OCI-LY7 (cell line): ENCODE data around the gene NMUR2. TPM values are rescaled to one million over a fixed set of nuclear protein-coding genes. Genes with fewer than 3 reads are reported as not detected.

Source experiments
- BruUV-seq: library from RNA; stranded (reverse); fragments of 400-500 nt; replicated peaks from 2 replicates; lab custom pipeline; 2021; lab: Mats Ljungman, UMichigan
- CTCF ChIA-PET: fragments of 300-600 bp; sonication (Branson Sonifier 250); formaldehyde crosslinking; loops from one replicate; lab custom pipeline; 2022; ENCODE audit warnings: antibody characterized with exemption; ENCODE audit not compliant: unreplicated experiment; lab: Charles Lee
- POLR2A ChIA-PET: fragments of 300-600 bp; sonication (Branson Sonifier 250); formaldehyde crosslinking; loops from one replicate; lab custom pipeline; 2022; ENCODE audit warnings: antibody characterized with exemption; lab: Charles Lee
- DNase-seq: peaks from one replicate; pipeline ENCODE4 v3.0.0-alpha.2; 2015; ENCODE audit warnings: low spot score
- H2AFZ ChIP-seq: fragments of 200-600 bp; sonication (generic), shearing (Covaris generic); 2 replicates; pipeline ENCODE4 v1.6.1; 2014; ENCODE audit warnings: mild to moderate bottlenecking, antibody characterized with exemption, low read length, moderate library complexity
- H3K27ac ChIP-seq: fragments of 200-600 bp; sonication (generic); 2 replicates; pipeline ENCODE4 v1.5.1; 2014; ENCODE audit warnings: mixed run types, low read depth, mild to moderate bottlenecking, moderate library complexity, low read length, inconsistent platforms; ENCODE audit not compliant: poor library complexity, severe bottlenecking
- H3K36me3 ChIP-seq: fragments of 200-600 bp; sonication (generic); 2 replicates; pipeline ENCODE4 v1.6.1; 2014; ENCODE audit warnings: mild to moderate bottlenecking, antibody characterized with exemption, low read length, moderate library complexity, mixed read lengths; ENCODE audit not compliant: insufficient read depth
- H3K4me1 ChIP-seq: fragments of 200-600 bp; sonication (generic); 2 replicates; pipeline ENCODE4 v1.5.1; 2014; ENCODE audit warnings: mild to moderate bottlenecking, low read length; ENCODE audit not compliant: insufficient read depth, poor library complexity, severe bottlenecking
- H3K4me2 ChIP-seq: fragments of 200-600 bp; sonication (generic); 2 replicates; pipeline ENCODE4 v1.6.1; 2014; ENCODE audit warnings: mild to moderate bottlenecking, low read length
- H3K4me3 ChIP-seq: fragments of 200-600 bp; sonication (generic); 2 replicates; pipeline ENCODE4 v1.5.1; 2014; ENCODE audit warnings: mild to moderate bottlenecking, low read depth, low read length; ENCODE audit not compliant: poor library complexity, severe bottlenecking
- H3K79me2 ChIP-seq: fragments of 200-600 bp; sonication (generic); 2 replicates; pipeline ENCODE4 v1.6.1; 2016; ENCODE audit warnings: low read depth, mild to moderate bottlenecking, low read length, moderate library complexity, mixed read lengths; ENCODE audit not compliant: insufficient read depth
- H3K9me2 ChIP-seq: fragments of 200-600 bp; sonication (generic); 2 replicates; pipeline ENCODE4 v1.6.1; 2016; ENCODE audit warnings: mild to moderate bottlenecking, low read length, mixed read lengths; ENCODE audit not compliant: insufficient read depth
- H3K9me3 ChIP-seq: fragments of 200-600 bp; sonication (generic); 2 replicates; pipeline ENCODE4 v1.6.1; 2014; ENCODE audit warnings: mild to moderate bottlenecking, mixed run types, low read length, mixed read lengths
- H4K20me1 ChIP-seq: fragments of 200-600 bp; sonication (generic); 2 replicates; pipeline ENCODE4 v1.6.1; 2014; ENCODE audit warnings: mild to moderate bottlenecking, antibody characterized with exemption, low read length, moderate library complexity, mixed read lengths; ENCODE audit not compliant: insufficient read depth
- CTCF ChIP-seq: fragments of 200-600 bp; sonication (generic); conservative IDR thresholded peaks from 2 replicates; pipeline ENCODE4 v1.5.1; 2014; ENCODE audit warnings: mild to moderate bottlenecking, antibody characterized with exemption, low read length, moderate library complexity, mixed read lengths
- EZH2phosphoT487 ChIP-seq: fragments of 200-600 bp; sonication (generic); IDR thresholded peaks from 2 replicates; pipeline ENCODE4 v1.6.1; 2018; ENCODE audit warnings: low read depth, borderline replicate concordance, mild to moderate bottlenecking, mixed run types, antibody characterized with exemption, low read length, moderate library complexity, mixed read lengths
- intact Hi-C: fragments of 100-400 bp; cut with micrococcal nuclease; formaldehyde crosslinking; loops from one replicate; pipeline ENCODE4 v1.10.0; 2022; ENCODE audit not compliant: unreplicated experiment
- total RNA-seq, 2 experiments: library from RNA; depleted of rRNA in 1 of 2; stranded (reverse); fragments of >200 nt in 1 of 2; shearing (Covaris generic) in 1 of 2; gene quantifications; 2 replicates each; pipeline ENCODE4 v1.2.3, GENCODE V29; 2014 to 2022

Gene NMUR2
- total RNA-seq, 2 experiments from 2014 or later: not detected

- intact Hi-C loops: no loop called here
- Histone ChIP-seq H3K9me2 (no peaks in the 10 kb centered on the region), H2AFZ (no peak overlapping the region), H3K79me2 (no peaks in the 10 kb centered on the region), H3K4me2 (no peak overlapping the region), H3K9me3 (no peaks in the 10 kb centered on the region), H3K4me1 (no peaks in the 10 kb centered on the region), H3K27ac (no peak overlapping the region), H3K4me3 (no peak overlapping the region), H4K20me1 (no peaks in the 10 kb centered on the region), H3K36me3 (no peaks in the 10 kb centered on the region)
- POLR2A ChIA-PET: interaction anchor here (0.5 kb wide), 1 partner anchor 29 kb away, joined by 3 read pairs; no protein-coding TSS in a partner anchor
- CTCF ChIA-PET: no interaction called here
- DNase-seq: no peak
- TF ChIP-seq CTCF (no peak), EZH2phosphoT487 (no peak)
- no TSS peak for BruUV-seq
Measured at GRCh38 chr5:152406082-152406481, 1.0 kb upstream of the NMUR2 start.

DNA sequence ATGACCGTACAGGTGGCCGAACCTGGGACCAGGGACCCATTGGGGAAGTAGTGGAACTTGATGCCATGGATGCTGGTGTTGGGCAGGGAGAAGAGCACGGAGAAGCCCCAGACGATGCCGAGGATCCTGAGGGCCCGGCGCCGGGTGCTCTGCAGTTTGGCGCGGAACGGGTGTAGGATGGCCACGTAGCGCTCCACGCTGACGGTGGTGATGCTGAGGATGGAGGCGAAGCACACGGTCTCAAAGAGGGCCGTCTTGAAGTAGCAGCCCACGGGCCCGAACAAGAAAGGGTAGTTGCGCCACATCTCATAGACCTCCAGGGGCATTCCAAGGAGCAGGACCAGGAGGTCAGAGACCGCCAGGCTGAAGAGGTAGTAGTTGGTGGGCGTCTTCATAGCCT is 585 bp downstream of the NMUR2 start:
- H3K4me3 ChIP-seq: no peak overlapping the region
- intact Hi-C loops: no loop called here
- no peaks in the 10 kb centered on the region for H3K79me2 ChIP-seq
- POLR2A ChIA-PET: no interaction called here
- TF ChIP-seq CTCF (no peak), EZH2phosphoT487 (no peak)
- H3K9me3 ChIP-seq: no peaks in the 10 kb centered on the region
- H3K9me2 ChIP-seq: no peaks in the 10 kb centered on the region
- no peak for DNase-seq
- H3K27ac ChIP-seq: no peak overlapping the region
- H3K4me2 ChIP-seq: no peak overlapping the region
- BruUV-seq: no TSS peak
- no peaks in the 10 kb centered on the region for H3K4me1 ChIP-seq
- H3K36me3 ChIP-seq: no peaks in the 10 kb centered on the region
- H4K20me1 ChIP-seq: no peaks in the 10 kb centered on the region
- H2AFZ ChIP-seq: no peak overlapping the region
- CTCF ChIA-PET: no interaction called here

DNA sequence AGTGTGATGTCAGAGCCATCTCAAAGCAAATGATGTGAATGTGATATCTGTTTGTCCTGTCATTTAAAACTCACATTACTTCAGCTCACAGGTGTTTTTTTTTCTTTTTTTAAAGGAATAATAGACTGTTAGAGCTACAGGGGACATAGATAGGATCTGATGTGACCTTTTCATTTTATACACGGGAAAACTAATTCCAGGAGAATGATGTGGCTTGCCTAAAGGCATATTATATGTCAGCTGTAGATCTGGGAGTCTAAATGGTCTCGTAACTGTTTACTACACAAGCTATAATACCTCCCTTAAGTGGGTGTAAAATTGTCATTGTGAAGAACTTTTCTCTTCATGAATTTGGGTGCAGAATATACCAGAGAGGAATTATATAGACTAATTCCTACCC is 2.0 kb downstream of the NMUR2 start:
- Histone ChIP-seq H3K4me3 (no peak overlapping the region), H3K9me2 (no peaks in the 10 kb centered on the region), H3K9me3 (no peaks in the 10 kb centered on the region), H3K4me1 (no peaks in the 10 kb centered on the region), H3K36me3 (no peaks in the 10 kb centered on the region), H3K79me2 (no peaks in the 10 kb centered on the region), H3K27ac (no peak overlapping the region), H2AFZ (no peak overlapping the region), H4K20me1 (no peaks in the 10 kb centered on the region), H3K4me2 (no peak overlapping the region)
- CTCF ChIA-PET: no interaction called here
- TF ChIP-seq EZH2phosphoT487 (no peak), CTCF (no peak)
- POLR2A ChIA-PET: no interaction called here
- intact Hi-C loops: no loop called here
- BruUV-seq: no TSS peak
- DNase-seq: no peak
